Epithelial cell of esophagus (primary cell): ENCODE measurements around the gene GRB14.

Experiments used
- DNase-seq: peaks from one replicate; pipeline ENCODE4 v3.0.0; 2010; ENCODE audit warnings: low read depth
- H3K4me3 ChIP-seq: 2 replicates; pipeline ENCODE4 v1.5.1; 2011; ENCODE audit warnings: mild to moderate bottlenecking, low read length, control low read depth
- TF ChIP-seq, protein P1 (sequence below): IDR thresholded peaks from 2 replicates; pipeline ENCODE4 v1.5.1; 2011; ENCODE audit warnings: low read depth, mild to moderate bottlenecking, low read length, control low read depth, inconsistent platforms; ENCODE audit not compliant: insufficient read depth; ENCODE audit errors: missing control alignments

Gene GRB14

DNA sequence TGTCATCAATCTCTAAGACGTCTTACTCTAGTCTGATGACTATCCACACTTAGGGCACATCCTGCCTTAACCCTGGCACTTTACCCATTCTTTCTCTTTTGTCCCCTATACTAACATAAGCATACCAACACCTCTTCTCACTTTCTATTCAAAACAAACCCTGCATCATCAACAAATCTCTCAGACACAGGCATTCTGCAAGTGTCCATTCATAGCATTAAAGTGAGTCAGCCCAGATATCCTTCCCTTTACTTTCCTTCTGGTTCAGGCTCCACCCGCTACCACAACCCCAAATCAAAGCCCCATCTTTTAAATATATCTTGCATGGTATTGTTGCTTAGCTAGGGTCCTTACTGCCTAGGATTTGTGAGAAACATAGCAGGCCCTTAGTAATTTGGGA lies 3.8 kb downstream of the GRB14 start:
- TF ChIP-seq, protein P1, sequence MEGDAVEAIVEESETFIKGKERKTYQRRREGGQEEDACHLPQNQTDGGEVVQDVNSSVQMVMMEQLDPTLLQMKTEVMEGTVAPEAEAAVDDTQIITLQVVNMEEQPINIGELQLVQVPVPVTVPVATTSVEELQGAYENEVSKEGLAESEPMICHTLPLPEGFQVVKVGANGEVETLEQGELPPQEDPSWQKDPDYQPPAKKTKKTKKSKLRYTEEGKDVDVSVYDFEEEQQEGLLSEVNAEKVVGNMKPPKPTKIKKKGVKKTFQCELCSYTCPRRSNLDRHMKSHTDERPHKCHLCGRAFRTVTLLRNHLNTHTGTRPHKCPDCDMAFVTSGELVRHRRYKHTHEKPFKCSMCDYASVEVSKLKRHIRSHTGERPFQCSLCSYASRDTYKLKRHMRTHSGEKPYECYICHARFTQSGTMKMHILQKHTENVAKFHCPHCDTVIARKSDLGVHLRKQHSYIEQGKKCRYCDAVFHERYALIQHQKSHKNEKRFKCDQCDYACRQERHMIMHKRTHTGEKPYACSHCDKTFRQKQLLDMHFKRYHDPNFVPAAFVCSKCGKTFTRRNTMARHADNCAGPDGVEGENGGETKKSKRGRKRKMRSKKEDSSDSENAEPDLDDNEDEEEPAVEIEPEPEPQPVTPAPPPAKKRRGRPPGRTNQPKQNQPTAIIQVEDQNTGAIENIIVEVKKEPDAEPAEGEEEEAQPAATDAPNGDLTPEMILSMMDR, result no peak
- H3K4me3 ChIP-seq, result no peak overlapping the region
- peak; percentile 55 for DNase-seq

DNA sequence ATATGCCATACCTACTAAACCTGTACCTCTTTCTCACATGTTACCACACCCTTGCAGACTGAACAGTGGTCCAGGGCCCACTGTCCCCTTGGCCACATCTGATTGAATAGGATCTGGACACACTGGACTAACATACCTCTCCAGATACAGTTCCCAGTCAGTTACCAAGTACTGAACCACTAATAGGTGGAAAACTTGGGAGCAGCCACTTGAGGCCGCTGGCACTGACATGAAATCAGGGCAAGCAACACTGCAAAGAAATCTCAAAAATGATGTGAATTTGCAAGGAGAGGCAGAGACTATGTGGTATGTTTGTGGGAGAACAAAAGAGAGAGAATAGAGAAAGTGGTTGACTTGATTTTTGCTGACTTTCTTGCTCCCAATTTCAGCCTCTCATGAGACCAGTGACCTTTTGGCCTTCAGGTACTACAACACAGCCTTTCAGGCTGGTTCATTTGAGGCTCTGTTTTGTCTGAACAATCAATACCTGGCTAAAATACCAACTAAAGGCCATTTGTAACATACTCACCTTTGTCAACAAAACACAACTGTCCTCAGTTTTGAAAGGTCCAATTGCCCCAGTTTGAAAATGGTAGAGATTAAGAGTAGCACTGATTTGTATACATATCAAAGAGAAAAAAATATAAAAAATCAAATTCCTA lies 7.8 kb downstream of the GRB14 start:
- DNase-seq, result no peak
- TF ChIP-seq, protein P1, result no peak
- H3K4me3 ChIP-seq, result no peak overlapping the region

DNA sequence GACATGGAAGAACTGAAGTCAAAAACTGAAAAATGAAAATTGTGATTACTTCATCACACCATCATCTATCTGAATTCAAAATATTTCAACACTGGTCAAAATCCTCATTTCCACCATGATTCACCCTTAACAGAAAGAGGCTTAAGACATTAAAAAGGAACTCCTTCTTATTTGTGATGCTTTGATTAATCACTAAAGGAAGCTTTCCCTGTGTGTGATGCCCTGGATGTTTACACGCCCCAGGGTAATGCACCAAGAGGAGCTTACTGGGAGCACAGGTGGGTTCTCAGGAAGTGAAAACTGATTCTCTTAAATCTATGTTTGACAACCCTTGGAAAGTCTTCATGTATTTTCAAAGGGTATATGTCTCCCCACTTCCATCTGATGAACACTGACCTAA lies 11.5 kb downstream of the GRB14 start:
- TF ChIP-seq, protein P1, result no peak
- DNase-seq, result peak; percentile 87
- no peak overlapping the region for H3K4me3 ChIP-seq

DNA sequence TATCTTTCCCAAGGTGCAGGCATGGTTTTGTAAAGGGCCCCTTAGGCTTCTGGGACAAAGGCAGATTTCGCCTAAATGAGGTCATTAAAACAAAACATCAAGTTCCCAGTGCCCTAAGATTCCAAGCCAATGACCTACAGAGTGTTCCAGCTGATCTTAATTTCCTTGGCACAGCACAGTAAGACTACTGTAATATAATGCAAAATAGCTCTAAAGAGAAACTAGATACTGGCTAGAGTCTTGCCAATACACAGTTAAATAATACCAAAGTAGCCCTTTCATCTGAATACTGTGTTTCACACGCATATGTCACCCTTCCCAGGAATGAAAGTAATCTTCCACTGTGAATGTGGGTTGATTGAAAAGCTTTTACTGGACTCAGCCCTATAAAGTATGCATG lies 14.7 kb downstream of the GRB14 start:
- no peak for DNase-seq
- TF ChIP-seq, protein P1, result no peak
- H3K4me3 ChIP-seq, result no peak overlapping the region

DNA sequence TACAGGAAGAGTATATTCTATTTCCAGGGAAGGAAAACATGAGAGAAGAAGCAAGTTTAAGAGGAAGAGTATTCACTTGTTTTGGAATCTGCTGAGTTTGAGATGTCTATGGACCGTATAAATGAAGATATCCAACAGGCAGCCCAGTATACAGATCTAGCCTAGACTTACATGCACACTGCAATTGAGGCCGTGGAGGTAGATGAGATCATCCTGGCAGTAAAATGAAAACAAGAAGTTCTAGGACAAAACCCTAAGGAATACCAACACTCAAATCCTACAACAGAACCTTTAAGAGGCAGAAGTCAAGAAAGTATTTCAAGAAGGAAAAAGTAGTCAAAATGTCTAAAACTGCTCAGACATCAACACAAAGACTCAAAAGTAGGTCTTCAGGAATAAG lies 16.0 kb downstream of the GRB14 start:
- no peak for DNase-seq
- TF ChIP-seq, protein P1, result no peak
- no peak overlapping the region for H3K4me3 ChIP-seq

DNA sequence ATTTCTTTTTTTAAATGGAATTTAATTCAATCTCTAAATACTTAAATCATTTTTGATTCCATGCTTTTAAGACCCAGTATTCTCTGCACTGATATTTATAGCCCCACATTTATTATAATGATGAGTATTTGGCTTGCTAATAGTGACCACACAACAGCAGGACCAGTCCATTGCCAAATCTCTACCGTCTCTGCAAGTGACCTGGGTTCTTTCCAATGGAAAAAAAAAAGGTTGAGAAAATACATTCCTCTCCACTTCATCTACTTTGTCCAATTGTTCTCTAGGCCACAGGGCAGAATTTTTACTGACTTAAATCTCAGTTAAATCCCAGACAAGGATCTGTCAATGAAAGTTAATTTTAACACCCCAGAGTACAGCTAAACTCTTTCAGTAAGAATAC lies 20.5 kb downstream of the GRB14 start:
- DNase-seq, result no peak
- TF ChIP-seq, protein P1, result no peak
- H3K4me3 ChIP-seq, result no peak overlapping the region

DNA sequence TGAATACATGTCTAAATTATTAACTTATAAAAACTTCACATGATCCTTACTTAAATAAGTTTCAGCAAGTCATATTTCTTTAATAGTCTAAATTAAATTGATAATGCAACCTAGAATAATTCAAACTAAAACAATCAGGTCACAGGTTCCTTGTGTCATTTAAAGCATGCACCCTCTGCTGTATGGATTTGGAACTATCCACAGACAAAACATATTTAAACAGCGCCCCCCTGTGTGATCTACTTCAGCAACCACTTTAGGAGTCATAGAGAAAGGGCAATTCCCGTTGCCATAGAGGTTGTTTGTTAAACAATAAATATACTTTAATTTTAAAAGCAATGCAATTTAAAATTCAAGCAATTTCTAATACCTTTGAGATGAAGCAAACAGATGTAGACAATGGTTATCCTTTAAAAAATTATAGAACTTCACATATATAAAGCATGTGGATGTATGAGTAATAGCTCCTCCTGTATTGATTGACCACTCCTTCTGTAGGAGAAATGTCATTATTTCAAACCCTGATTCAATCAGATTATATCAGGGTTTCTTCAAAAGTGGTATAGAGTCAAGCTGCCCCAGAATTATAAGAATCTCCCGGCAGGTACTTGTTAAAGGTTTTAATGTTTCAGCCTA lies 21.2 kb downstream of the GRB14 start:
- DNase-seq, result peak; percentile 84
- no peak overlapping the region for H3K4me3 ChIP-seq
- TF ChIP-seq, protein P1, result peak; percentile 92
